Measurements from ENCODE around the gene CD7.
A peak's percentile ranks its signal among the peaks of the same experiment; 100 is the strongest.

Gene CD7

GRCh38 chr17:82328141-82328993, 11.0 kb upstream of the CD7 start:
- DNase-seq: no peak

GRCh38 chr17:82327757-82328140, 10.3 kb upstream of the CD7 start:
- no peak for DNase-seq

- no peak for DNase-seq
Measured at GRCh38 chr17:82327289-82327688, 9.9 kb upstream of the CD7 start.

GRCh38 chr17:82325286-82326180, 8.1 kb upstream of the CD7 start:
- no peak for DNase-seq

- DNase-seq: no peak
Measured at GRCh38 chr17:82324566-82325285, 7.3 kb upstream of the CD7 start.

- DNase-seq: no peak
Measured at GRCh38 chr17:82323514-82324234, 6.3 kb upstream of the CD7 start.

GRCh38 chr17:82322526-82323453, 5.4 kb upstream of the CD7 start:
- no peak for DNase-seq

- no peak for DNase-seq
Measured at GRCh38 chr17:82321947-82322466, 4.6 kb upstream of the CD7 start.

- peak; percentile 53 to 74 (median 70) for DNase-seq
Measured at GRCh38 chr17:82320956-82321927, 3.8 kb upstream of the CD7 start.

- no peak for DNase-seq
Measured at GRCh38 chr17:82320140-82320840, 2.9 kb upstream of the CD7 start.

GRCh38 chr17:82319619-82320062, 2.2 kb upstream of the CD7 start:
- no peak for DNase-seq

- DNase-seq: peak in 1 of 5 donors; percentile 2
Measured at GRCh38 chr17:82318772-82319606, 1.6 kb upstream of the CD7 start.

- no peak for DNase-seq
Measured at GRCh38 chr17:82318169-82318498, 726 bp upstream of the CD7 start.

GRCh38 chr17:82316651-82317393, 586 bp downstream of the CD7 start:
- DNase-seq: peak in 1 of 5 donors; percentile 4

GRCh38 chr17:82315703-82316358, 1.6 kb downstream of the CD7 start:
- DNase-seq: peak in 2 of 5 donors; percentile 41 to 45

- DNase-seq: no peak
Measured at GRCh38 chr17:82314727-82315605, 2.4 kb downstream of the CD7 start.
